Sigmoid colon (tissue), 7 donors: Measurements from ENCODE around the gene ZNF830. TPM values are rescaled to one million over a fixed set of nuclear protein-coding genes. Genes with fewer than 3 reads are reported as not detected.
A peak's percentile ranks its signal among the peaks of the same experiment; 100 is the strongest.

Experiments
- DNase-seq: peaks from one replicate; pipeline ENCODE4 v3.0.0-alpha.2; 2019
- H3K27ac ChIP-seq, 4 donors: fragments of 200-600 bp; sonication (generic); one replicate each; pipeline ENCODE4 v1.5.1; 2016 to 2019; ENCODE audit warnings: mild to moderate bottlenecking in 1 of 4
- H3K27me3 ChIP-seq, 3 donors: fragments of 200-600 bp; sonication (generic); one replicate each; pipeline ENCODE4 v1.5.1; 2019; ENCODE audit warnings: mild to moderate bottlenecking in 1 of 3
- H3K36me3 ChIP-seq, 4 donors: fragments of 200-600 bp; sonication (generic); one replicate each; pipeline ENCODE4 v1.5.1; 2016 to 2019
- H3K4me1 ChIP-seq, 4 donors: fragments of 200-600 bp; sonication (generic); one replicate each; pipeline ENCODE4 v1.5.1; 2017 to 2019
- H3K4me3 ChIP-seq, 4 donors: fragments of 200-600 bp; sonication (generic); one replicate each; pipeline ENCODE4 v1.5.1; 2017 to 2019; ENCODE audit warnings: mild to moderate bottlenecking in 2 of 4, moderate library complexity in 1 of 4
- H3K9me3 ChIP-seq, 4 donors: fragments of 200-600 bp in 3 of 4; sonication (generic) in 3 of 4; one replicate each; pipeline versions ENCODE4 v1.5.1 to v1.6.1; 2013 to 2019
- EP300 ChIP-seq, 4 donors: sonication (generic); formaldehyde crosslinking; IDR thresholded peaks; one replicate each; pipeline ENCODE4 v1.6.1; 2017; ENCODE audit warnings: antibody characterized with exemption in 4 of 4
- POLR2A ChIP-seq, 2 donors: fragments of 450-650 bp; IDR thresholded peaks; one replicate each; pipeline ENCODE4 v1.6.1; 2016; ENCODE audit warnings: antibody characterized with exemption in 2 of 2, mild to moderate bottlenecking in 2 of 2, moderate library complexity in 2 of 2
- POLR2AphosphoS5 ChIP-seq, 4 donors: sonication (generic); formaldehyde crosslinking; IDR thresholded peaks; one replicate each; pipeline ENCODE4 v1.6.1; 2017; ENCODE audit warnings: antibody characterized with exemption in 4 of 4
- WGBS, 2 donors: extraction: QIAGEN DNeasy Blood & Tissue Kit; methylation state at CpG; one replicate each; pipeline ENCODE4 v1.1.7; 2013; 5-methylcytosine and 5-hydroxymethylcytosine counted together
- intact Hi-C: fragments of 100-400 bp; cut with DNase I; formaldehyde crosslinking; loops from one replicate; pipeline ENCODE4 v1.15.1; 2023
- polyA plus RNA-seq, 3 donors: library from polyadenylated mRNA; stranded (reverse); fragments of 200-250 nt; gene quantifications; one replicate each; pipeline ENCODE4 v1.2.3, GENCODE V29; 2013
- total RNA-seq, 4 donors: library from RNA; depleted of rRNA; stranded (reverse); fragments of >200 nt; gene quantifications; one replicate each; pipeline ENCODE4 v1.1.0, GENCODE V29; 2016
- TF ChIP-seq, protein P1 (sequence below), 4 experiments: fragments of 450-650 bp in 3 of 4; fragments of 200-600 bp in 1 of 4; IDR thresholded peaks; one replicate each; pipeline ENCODE4 v1.5.1; 2016 to 2019; ENCODE audit warnings: antibody characterized with exemption in 4 of 4, mild to moderate bottlenecking in 3 of 4, moderate library complexity in 2 of 4
- donor health status: healthy with polysubstance abuse.
- donor health status: Bipolar disorder and iron deficiency.
- donor health status: healthy.

Gene ZNF830
- total and polyA plus RNA-seq, 7 donors: 7.2 to 14.3 (median 12.4) TPM

DNA sequence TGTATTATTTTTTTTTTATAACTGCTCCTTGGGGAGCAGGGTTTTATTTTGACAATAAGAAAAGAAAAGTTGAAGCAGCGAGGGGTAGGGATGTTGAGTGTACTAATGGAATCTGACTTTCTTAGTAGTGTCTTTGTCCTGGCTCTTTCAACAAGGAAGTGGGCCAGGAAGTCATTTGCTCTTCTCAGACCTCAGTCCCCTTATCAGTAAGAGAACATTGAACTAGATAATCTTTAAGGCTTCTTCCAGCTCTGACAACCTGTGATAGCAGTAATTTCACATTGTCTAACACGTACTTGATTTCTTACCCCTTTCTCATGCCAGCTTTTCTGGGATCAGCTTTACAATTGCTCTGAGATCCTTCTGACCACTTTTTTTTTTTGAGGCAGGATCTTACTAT, 27.3 kb downstream of the ZNF830 start:
- no peaks in the 10 kb centered on the region for H3K9me3 ChIP-seq
- WGBS, 2 donors: 56 to 81% methylated on average over 2 of the region's 2 CpGs
- H3K36me3 ChIP-seq: peaks cover 5 to 77% (median 15%) of the 10 kb centered on the region in 4 donors
- no peak overlapping the region for H3K27ac ChIP-seq
- H3K4me3 ChIP-seq: no peak overlapping the region
- no peak for DNase-seq
- no peak for TF ChIP-seq EP300 (IDR thresholded peaks at IDR 0.05)
- no peak for TF ChIP-seq POLR2AphosphoS5 (IDR thresholded peaks at IDR 0.05)
- TF ChIP-seq, protein P1, sequence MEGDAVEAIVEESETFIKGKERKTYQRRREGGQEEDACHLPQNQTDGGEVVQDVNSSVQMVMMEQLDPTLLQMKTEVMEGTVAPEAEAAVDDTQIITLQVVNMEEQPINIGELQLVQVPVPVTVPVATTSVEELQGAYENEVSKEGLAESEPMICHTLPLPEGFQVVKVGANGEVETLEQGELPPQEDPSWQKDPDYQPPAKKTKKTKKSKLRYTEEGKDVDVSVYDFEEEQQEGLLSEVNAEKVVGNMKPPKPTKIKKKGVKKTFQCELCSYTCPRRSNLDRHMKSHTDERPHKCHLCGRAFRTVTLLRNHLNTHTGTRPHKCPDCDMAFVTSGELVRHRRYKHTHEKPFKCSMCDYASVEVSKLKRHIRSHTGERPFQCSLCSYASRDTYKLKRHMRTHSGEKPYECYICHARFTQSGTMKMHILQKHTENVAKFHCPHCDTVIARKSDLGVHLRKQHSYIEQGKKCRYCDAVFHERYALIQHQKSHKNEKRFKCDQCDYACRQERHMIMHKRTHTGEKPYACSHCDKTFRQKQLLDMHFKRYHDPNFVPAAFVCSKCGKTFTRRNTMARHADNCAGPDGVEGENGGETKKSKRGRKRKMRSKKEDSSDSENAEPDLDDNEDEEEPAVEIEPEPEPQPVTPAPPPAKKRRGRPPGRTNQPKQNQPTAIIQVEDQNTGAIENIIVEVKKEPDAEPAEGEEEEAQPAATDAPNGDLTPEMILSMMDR (IDR thresholded peaks at IDR 0.05): no peak
- no peak for TF ChIP-seq POLR2A (IDR thresholded peaks at IDR 0.05)
- no peaks in the 10 kb centered on the region for H3K27me3 ChIP-seq
- peaks cover 0 to 15% (median 10%) of the 10 kb centered on the region in 4 donors for H3K4me1 ChIP-seq
- intact Hi-C loops: loop anchor here (10.0 kb wide), 1 partner anchor 256 kb away; the partner anchor contains the start of gene SLFN5

DNA sequence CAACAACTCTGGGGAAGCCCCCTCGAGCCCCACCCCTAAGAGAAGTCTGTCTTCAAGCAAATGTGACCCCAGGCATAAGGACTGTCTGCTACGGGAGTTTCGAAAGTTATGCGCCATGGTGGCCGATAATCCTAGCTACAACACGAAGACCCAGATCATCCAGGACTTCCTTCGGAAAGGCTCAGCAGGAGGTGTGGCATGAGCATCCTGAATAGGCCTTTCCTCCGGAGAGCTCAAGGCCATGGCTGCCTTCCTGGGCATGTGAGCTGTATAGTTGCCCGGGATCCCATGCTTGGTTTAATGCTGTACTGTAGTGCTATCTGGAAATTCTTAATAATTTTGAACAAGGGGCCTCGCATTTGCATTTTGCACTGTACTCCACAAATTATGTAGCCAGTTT, 28.1 kb downstream of the ZNF830 start:
- H3K27me3 ChIP-seq: no peaks in the 10 kb centered on the region

DNA sequence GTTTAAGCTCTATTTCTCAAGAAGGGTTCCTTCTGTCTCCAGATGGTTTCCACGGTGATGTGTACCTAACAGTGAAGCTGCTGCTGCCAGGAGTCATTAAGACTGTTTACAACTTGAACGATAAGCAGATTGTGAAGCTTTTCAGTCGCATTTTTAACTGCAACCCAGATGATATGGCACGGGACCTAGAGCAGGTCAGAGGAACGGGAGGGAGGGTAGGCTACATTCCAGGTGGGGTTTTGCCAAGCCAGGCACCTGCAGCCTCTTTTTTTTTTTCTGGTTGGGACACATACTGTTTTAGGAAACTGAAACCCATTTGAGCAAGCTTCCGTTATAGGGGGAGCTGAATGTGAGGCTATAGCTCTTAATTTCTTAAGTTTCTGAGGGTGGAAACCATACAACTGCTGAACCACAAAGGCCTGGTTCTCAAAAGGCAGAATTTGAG, 29.6 kb downstream of the ZNF830 start:
- no peaks in the 10 kb centered on the region for H3K27me3 ChIP-seq
- intact Hi-C loops: no loop called here
- H3K4me1 ChIP-seq: peaks cover 0 to 11% (median 8%) of the 10 kb centered on the region in 4 donors
- WGBS, 2 donors: 7 to 48% methylated on average over 6 of the region's 6 CpGs
- H3K36me3 ChIP-seq: peaks cover 10 to 91% (median 19%) of the 10 kb centered on the region in 4 donors
- TF ChIP-seq EP300 (IDR thresholded peaks at IDR 0.05) (no peak), POLR2AphosphoS5 (IDR thresholded peaks at IDR 0.05) (peak in 2 of 4 donors; percentile 30 to 38), POLR2A (IDR thresholded peaks at IDR 0.05) (no peak)
- TF ChIP-seq, protein P1 (IDR thresholded peaks at IDR 0.05): no peak
- DNase-seq: no peak
- peak overlapping the region in 3 of 4 donors; percentile 42 to 67 (median 62) for H3K27ac ChIP-seq
- no peaks in the 10 kb centered on the region for H3K9me3 ChIP-seq
- H3K4me3 ChIP-seq: no peak overlapping the region

More for the DNA sequence above, 28.1 kb downstream of the ZNF830 start:
- DNase-seq: no peak
- H3K36me3 ChIP-seq: peaks cover 10 to 82% (median 19%) of the 10 kb centered on the region in 4 donors
- H3K4me3 ChIP-seq: no peak overlapping the region
- TF ChIP-seq EP300 (IDR thresholded peaks at IDR 0.05): no peak
- no peak for TF ChIP-seq POLR2A (IDR thresholded peaks at IDR 0.05)
- TF ChIP-seq, protein P1 (IDR thresholded peaks at IDR 0.05): no peak
- TF ChIP-seq POLR2AphosphoS5 (IDR thresholded peaks at IDR 0.05): no peak
- WGBS, 2 donors: 95 to 96% methylated on average over 10 of the region's 10 CpGs
- intact Hi-C loops: loop anchor here (10.0 kb wide), 1 partner anchor 255 kb away; the partner anchor contains the start of gene SLFN5
- peaks cover 0 to 11% (median 8%) of the 10 kb centered on the region in 4 donors for H3K4me1 ChIP-seq
- no peak overlapping the region for H3K27ac ChIP-seq
- no peaks in the 10 kb centered on the region for H3K9me3 ChIP-seq

DNA sequence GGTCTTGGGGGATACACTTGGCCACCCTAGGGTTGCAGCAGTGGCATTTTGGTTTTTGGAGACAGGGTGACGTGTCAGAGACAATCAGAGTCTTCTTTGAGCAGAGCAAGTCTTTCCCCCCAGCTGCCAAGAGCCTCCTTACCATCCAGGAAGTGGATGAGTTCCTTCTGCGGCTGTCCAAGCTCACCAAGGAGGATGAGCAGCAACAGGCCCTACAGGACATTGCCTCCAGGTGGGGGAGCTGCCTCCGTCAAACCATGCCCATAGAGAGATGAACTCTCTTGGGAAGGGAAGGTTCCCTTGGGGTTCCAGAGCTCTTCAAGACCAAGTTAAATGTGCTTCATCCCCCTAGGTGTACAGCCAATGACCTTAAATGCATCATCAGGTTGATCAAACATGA, 30.3 kb downstream of the ZNF830 start:
- 86 to 92% methylated on average over 3 of the region's 3 CpGs for WGBS, 2 donors
- no peak overlapping the region for H3K4me3 ChIP-seq
- no peaks in the 10 kb centered on the region for H3K27me3 ChIP-seq
- intact Hi-C loops: no loop called here
- no peaks in the 10 kb centered on the region for H3K9me3 ChIP-seq
- peak overlapping the region in 3 of 4 donors; percentile 42 to 67 (median 62) for H3K27ac ChIP-seq
- peaks cover 10 to 88% (median 19%) of the 10 kb centered on the region in 4 donors for H3K36me3 ChIP-seq
- DNase-seq: no peak
- no peak for TF ChIP-seq POLR2AphosphoS5 (IDR thresholded peaks at IDR 0.05)
- peaks cover 0 to 16% (median 13%) of the 10 kb centered on the region in 4 donors for H3K4me1 ChIP-seq

DNA sequence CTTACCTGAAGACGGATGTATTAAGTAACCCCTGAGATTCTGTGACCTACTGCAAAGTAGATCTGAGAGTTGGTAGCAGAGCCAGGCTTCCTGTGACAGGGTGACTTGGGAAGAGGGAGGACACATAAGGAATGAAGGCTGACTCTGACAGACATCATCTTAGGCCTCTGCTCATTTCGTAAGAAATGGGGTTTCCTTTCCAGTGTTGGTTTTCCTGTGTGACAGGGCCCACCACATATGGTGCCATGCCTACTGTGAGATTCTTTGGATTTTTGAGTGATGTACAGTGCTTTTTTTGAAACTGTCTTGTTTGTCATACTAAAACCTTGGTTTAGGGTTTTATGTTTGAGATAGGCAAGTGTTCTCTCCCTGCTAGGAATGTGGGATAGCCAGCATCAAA, 31.7 kb downstream of the ZNF830 start:
- no peak for TF ChIP-seq POLR2A (IDR thresholded peaks at IDR 0.05)
- TF ChIP-seq, protein P1 (IDR thresholded peaks at IDR 0.05): no peak
- no peak for TF ChIP-seq EP300 (IDR thresholded peaks at IDR 0.05)
- no peak for TF ChIP-seq POLR2AphosphoS5 (IDR thresholded peaks at IDR 0.05)
- Histone ChIP-seq H3K36me3 (peaks cover 10 to 77% (median 19%) of the 10 kb centered on the region in 4 donors), H3K4me1 (peaks cover 0 to 30% (median 26%) of the 10 kb centered on the region in 4 donors), H3K27me3 (no peaks in the 10 kb centered on the region), H3K27ac (peak overlapping the region in 2 of 4 donors; percentile 26 to 27), H3K9me3 (no peaks in the 10 kb centered on the region), H3K4me3 (no peak overlapping the region)
- 78 to 86% methylated on average over 2 of the region's 2 CpGs for WGBS, 2 donors
- no peak for DNase-seq
- intact Hi-C loops: no loop called here
